HG03575 (cell line): ENCODE data around the gene IGSF3.
"Not testable (repeated sequence)": the region's sequence is repeated elsewhere in the genome, so short reads cannot be mapped to it uniquely, and the experiment has no call there.

ENCODE experiments used
- ATAC-seq: cut with Tn5 transposase; IDR thresholded peaks from one replicate; pipeline ENCODE4 v1.9.1; 2021; ENCODE audit not compliant: unreplicated experiment, insufficient number of reproducible peaks, low FRiP score; ENCODE audit errors: extremely low read depth

Gene IGSF3

GRCh38 chr1:116571215-116571919 is 96.2 kb downstream of the IGSF3 start:
- no peak for ATAC-seq

GRCh38 chr1:116570358-116571214 is 96.9 kb downstream of the IGSF3 start, which contains the start of gene CD58:
CD58 (minus strand) TSS chr1:116571026; CDS start chr1:116570972, 54 bp downstream.
- no peak for ATAC-seq

GRCh38 chr1:116569776-116570357 is 97.7 kb downstream of the IGSF3 start:
- ATAC-seq = no peak

- ATAC-seq = no peak
These were observed 98.2 kb downstream of the IGSF3 start for GRCh38 chr1:116569381-116569670.

- no peak for ATAC-seq
These were observed 98.7 kb downstream of the IGSF3 start for GRCh38 chr1:116568662-116569380.

- ATAC-seq = no peak
These were observed 99.5 kb downstream of the IGSF3 start for GRCh38 chr1:116567790-116568661.

- no peak for ATAC-seq
These were observed 102.3 kb downstream of the IGSF3 start for GRCh38 chr1:116565222-116565621.

- ATAC-seq = no peak
These were observed 103.1 kb downstream of the IGSF3 start for GRCh38 chr1:116564426-116564825.

GRCh38 chr1:116562465-116562864 is 105.1 kb downstream of the IGSF3 start:
- ATAC-seq = not testable (repeated sequence)

- ATAC-seq = no peak
These were observed 106.0 kb downstream of the IGSF3 start for GRCh38 chr1:116561563-116561962.

- no peak for ATAC-seq
These were observed 106.6 kb downstream of the IGSF3 start for GRCh38 chr1:116560704-116561490.

- ATAC-seq = no peak
These were observed 108.2 kb downstream of the IGSF3 start for GRCh38 chr1:116559304-116559761.

- ATAC-seq = no peak
These were observed 109.0 kb downstream of the IGSF3 start for GRCh38 chr1:116558571-116558970.

- peak; percentile 23 for ATAC-seq
These were observed 109.4 kb downstream of the IGSF3 start for GRCh38 chr1:116558140-116558549.

- no peak for ATAC-seq
These were observed 110.1 kb downstream of the IGSF3 start for GRCh38 chr1:116557323-116557878.

- ATAC-seq = peak; percentile 27
These were observed 111.1 kb downstream of the IGSF3 start for GRCh38 chr1:116556289-116557006.

GRCh38 chr1:116554924-116555323 is 112.6 kb downstream of the IGSF3 start:
- no peak for ATAC-seq
